PC-9 (cell line): ENCODE results near the gene DNAJB13. TPM values are rescaled to one million over a fixed set of nuclear protein-coding genes. Genes with fewer than 3 reads are reported as not detected.

Experiments
- BruUV-seq: library from RNA; stranded (reverse); fragments of 400-500 nt; replicated peaks from 2 replicates; lab custom pipeline; 2021; lab: Mats Ljungman, UMichigan
- CTCF ChIA-PET: fragments of 300-600 bp; sonication (Branson Sonifier 250); formaldehyde crosslinking; loops from one replicate; lab custom pipeline; 2022; ENCODE audit warnings: antibody characterized with exemption; lab: Charles Lee
- POLR2A ChIA-PET: fragments of 300-600 bp; sonication (Branson Sonifier 250); formaldehyde crosslinking; loops from one replicate; lab custom pipeline; 2022; ENCODE audit warnings: antibody characterized with exemption; ENCODE audit not compliant: unreplicated experiment; lab: Charles Lee
- DNase-seq, 2 experiments: peaks; one replicate each; pipeline versions ENCODE4 v3.0.0 to v3.0.0-alpha.2; 2015 to 2022; ENCODE audit warnings: mixed read lengths in 1 of 2
- H2AFZ ChIP-seq: fragments of 200-600 bp; sonication (generic); 2 replicates; pipeline ENCODE4 v1.8.1; 2017; ENCODE audit warnings: antibody characterized with exemption
- H3F3A ChIP-seq: fragments of 200-600 bp; sonication (generic); 2 replicates; pipeline ENCODE4 v1.8.1; 2017; ENCODE audit warnings: antibody characterized with exemption, mild to moderate bottlenecking, low read depth; ENCODE audit not compliant: insufficient read depth
- H3K27ac ChIP-seq: fragments of 200-600 bp; sonication (generic); 2 replicates; pipeline ENCODE4 v1.6.1; 2016; ENCODE audit warnings: mixed run types
- H3K27me3 ChIP-seq: fragments of 200-600 bp; sonication (generic); 2 replicates; pipeline ENCODE4 v1.6.1; 2016; ENCODE audit warnings: low read depth, mixed run types; ENCODE audit not compliant: insufficient read depth
- H3K36me3 ChIP-seq: fragments of 200-600 bp; sonication (generic); 2 replicates; pipeline ENCODE4 v1.6.1; 2016; ENCODE audit warnings: low read depth, mixed run types
- H3K4me1 ChIP-seq: fragments of 200-600 bp; sonication (generic); replicated peaks from 2 replicates; pipeline ENCODE4 v1.6.1; 2016; ENCODE audit warnings: mixed run types; ENCODE audit not compliant: insufficient read depth
- H3K4me2 ChIP-seq: fragments of 200-600 bp; sonication (generic); 2 replicates; pipeline ENCODE4 v1.6.1; 2017; ENCODE audit warnings: mixed run types
- H3K4me3 ChIP-seq: fragments of 200-600 bp; sonication (generic); 2 replicates; pipeline ENCODE4 v1.6.1; 2016; ENCODE audit warnings: mixed run types
- H3K79me2 ChIP-seq: fragments of 200-600 bp; sonication (generic); 2 replicates; pipeline ENCODE4 v1.6.1; 2017; ENCODE audit warnings: low read depth, mixed run types
- H3K9me2 ChIP-seq: fragments of 200-600 bp; sonication (generic); 2 replicates; pipeline ENCODE4 v1.8.1; 2017; ENCODE audit warnings: mild to moderate bottlenecking; ENCODE audit not compliant: insufficient read depth
- H3K9me3 ChIP-seq: fragments of 200-600 bp; sonication (generic); 2 replicates; pipeline ENCODE4 v1.8.1; 2016; ENCODE audit warnings: low read depth; ENCODE audit not compliant: insufficient read depth
- H4K20me1 ChIP-seq: fragments of 200-600 bp; sonication (generic); 2 replicates; pipeline ENCODE4 v1.8.1; 2017; ENCODE audit not compliant: insufficient read depth
- CTCF ChIP-seq: fragments of 200-600 bp; sonication (generic); conservative IDR thresholded peaks from 2 replicates; pipeline ENCODE4 v1.6.1; 2017; ENCODE audit warnings: mixed run types, antibody characterized with exemption, mild to moderate bottlenecking, moderate library complexity
- EZH2 ChIP-seq: fragments of 200-600 bp; sonication (generic); IDR thresholded peaks from 2 replicates; pipeline ENCODE4 v1.8.0; 2017; ENCODE audit warnings: antibody characterized with exemption, low read depth
- intact Hi-C: fragments of 100-400 bp; cut with micrococcal nuclease; formaldehyde crosslinking; loops from one replicate; pipeline ENCODE4 v1.10.0; 2022; ENCODE audit not compliant: unreplicated experiment
- total RNA-seq: library from RNA; stranded (reverse); gene quantifications from 2 replicates; pipeline ENCODE4 v1.2.3, GENCODE V29; 2021

The DNAJB13 gene
- total RNA-seq, 1 experiment from 2014 or later: 0.79 TPM

GRCh38 chr11:73946798-73947458, 3.9 kb upstream of the DNAJB13 start:
- ChIA-PET POLR2A (no interaction called here), CTCF (no interaction called here)
- Histone ChIP-seq H2AFZ (no peak overlapping the region), H3K27ac (no peak overlapping the region), H3K9me2 (no peaks in the 10 kb centered on the region), H3K4me2 (no peak overlapping the region), H3K4me3 (no peak overlapping the region), H3K36me3 (no peaks in the 10 kb centered on the region), H3K4me1 (no peaks in the 10 kb centered on the region), H3K27me3 (no peaks in the 10 kb centered on the region), H3K79me2 (no peaks in the 10 kb centered on the region), H3K9me3 (peaks cover 8% of the 10 kb centered on the region; the same call in 1 of the 2 replicates), H3F3A (no peaks in the 10 kb centered on the region), H4K20me1 (no peaks in the 10 kb centered on the region)
- BruUV-seq: no TSS peak
- TF ChIP-seq CTCF (no peak), EZH2 (no peak)
- intact Hi-C loops: no loop called here
- peak in 1 of 2 experiments; percentile 11 for DNase-seq

GRCh38 chr11:73949246-73949645, 1.6 kb upstream of the DNAJB13 start:
- no peak overlapping the region for H3K4me3 ChIP-seq
- H4K20me1 ChIP-seq: no peaks in the 10 kb centered on the region
- H3K4me2 ChIP-seq: no peak overlapping the region
- H3K36me3 ChIP-seq: no peaks in the 10 kb centered on the region
- H3K9me3 ChIP-seq: no peaks in the 10 kb centered on the region
- no peaks in the 10 kb centered on the region for H3K79me2 ChIP-seq
- H3K9me2 ChIP-seq: no peaks in the 10 kb centered on the region
- peak in 1 of 2 experiments; percentile 31 for DNase-seq
- no peak overlapping the region for H3K27ac ChIP-seq
- BruUV-seq: no TSS peak
- intact Hi-C loops: no loop called here
- H3K4me1 ChIP-seq: no peaks in the 10 kb centered on the region
- H3K27me3 ChIP-seq: no peaks in the 10 kb centered on the region
- H2AFZ ChIP-seq: no peak overlapping the region
- H3F3A ChIP-seq: no peaks in the 10 kb centered on the region
- TF ChIP-seq EZH2 (no peak), CTCF (no peak)
- POLR2A ChIA-PET: interaction anchor here (1.0 kb wide), 1 partner anchor 221 kb away, joined by 9 read pairs; the partner anchor contains the start of genes C2CD3 and PPME1
- CTCF ChIA-PET: no interaction called here

- Histone ChIP-seq H3K4me3 (no peak overlapping the region), H3K9me3 (no peaks in the 10 kb centered on the region), H4K20me1 (no peaks in the 10 kb centered on the region), H3K36me3 (no peaks in the 10 kb centered on the region), H3F3A (no peaks in the 10 kb centered on the region), H3K9me2 (no peaks in the 10 kb centered on the region), H3K4me1 (no peaks in the 10 kb centered on the region), H3K27ac (no peak overlapping the region), H3K27me3 (no peaks in the 10 kb centered on the region), H3K79me2 (no peaks in the 10 kb centered on the region), H3K4me2 (no peak overlapping the region), H2AFZ (no peak overlapping the region)
- TF ChIP-seq EZH2: no peak
- no peak for TF ChIP-seq CTCF
- POLR2A ChIA-PET: interaction anchor here (1.0 kb wide), 1 partner anchor 221 kb away, joined by 9 read pairs; the partner anchor contains the start of genes C2CD3 and PPME1
- BruUV-seq: no TSS peak
- no peak for DNase-seq
- intact Hi-C loops: no loop called here
- CTCF ChIA-PET: no interaction called here
Observed at GRCh38 chr11:73949912-73950311, 914 bp upstream of the DNAJB13 start.
